GM23338 (cell line): Measurements from ENCODE around the gene C17orf107. TPM values are rescaled to one million over a fixed set of nuclear protein-coding genes. Genes with fewer than 3 reads are reported as not detected.

ENCODE experiments used
- ATAC-seq: fragments of 200-7000 bp; cut with Tn5 transposase; 3 replicates; pipeline ENCODE4 v1.9.1; 2020
- DNase-seq: peaks from one replicate; pipeline ENCODE4 v3.0.0-alpha.2; 2015; ENCODE audit warnings: low spot score
- H2AFZ ChIP-seq: fragments of 200-600 bp; sonication (generic); 2 replicates; pipeline ENCODE4 v1.8.0; 2016; ENCODE audit warnings: antibody characterized with exemption, mild to moderate bottlenecking, moderate library complexity
- H3F3A ChIP-seq: fragments of 200-600 bp; sonication (generic); replicated peaks from 2 replicates; pipeline ENCODE4 v1.8.0; 2017; ENCODE audit warnings: antibody characterized with exemption, mixed run types, low read depth
- H3K27ac ChIP-seq: fragments of 200-600 bp; sonication (generic); 2 replicates; pipeline ENCODE4 v1.6.1; 2016; ENCODE audit warnings: low read depth
- H3K27me3 ChIP-seq: fragments of 200-600 bp; sonication (generic); 2 replicates; pipeline ENCODE4 v1.8.0; 2016; ENCODE audit warnings: mild to moderate bottlenecking, mixed run types, moderate library complexity; ENCODE audit not compliant: insufficient read depth
- H3K36me3 ChIP-seq: fragments of 200-600 bp; sonication (generic); 2 replicates; pipeline ENCODE4 v1.8.0; 2016; ENCODE audit warnings: mild to moderate bottlenecking; ENCODE audit not compliant: insufficient read depth
- H3K4me1 ChIP-seq: fragments of 200-600 bp; sonication (generic); 2 replicates; pipeline ENCODE4 v1.8.0; 2016; ENCODE audit warnings: mild to moderate bottlenecking, moderate library complexity; ENCODE audit not compliant: insufficient read depth
- H3K4me2 ChIP-seq: fragments of 200-600 bp; sonication (generic); 2 replicates; pipeline ENCODE4 v1.7.1; 2017; ENCODE audit warnings: mixed run types
- H3K4me3 ChIP-seq: fragments of 200-600 bp; sonication (generic); 2 replicates; pipeline ENCODE4 v1.6.1; 2016; ENCODE audit warnings: mixed run types
- H3K79me2 ChIP-seq: fragments of 200-600 bp; sonication (generic); replicated peaks from 2 replicates; pipeline ENCODE4 v1.8.0; 2017; ENCODE audit warnings: mild to moderate bottlenecking; ENCODE audit not compliant: insufficient read depth
- H3K9me2 ChIP-seq: fragments of 200-600 bp; sonication (generic); 2 replicates; pipeline ENCODE4 v1.8.0; 2017; ENCODE audit not compliant: insufficient read depth
- H4K20me1 ChIP-seq: fragments of 200-600 bp; sonication (generic); replicated peaks from 2 replicates; pipeline ENCODE4 v1.8.0; 2017; ENCODE audit warnings: mild to moderate bottlenecking; ENCODE audit not compliant: insufficient read depth
- H3K27ac Mint-ChIP-seq: 2 replicates; pipeline ENCODE4 v1.8.0; 2020; ENCODE audit warnings: inconsistent platforms, mild to moderate bottlenecking, moderate library complexity, mixed read lengths
- H3K27me3 Mint-ChIP-seq: 3 replicates; pipeline ENCODE4 v1.8.0; 2022; ENCODE audit warnings: low read depth, mild to moderate bottlenecking, moderate library complexity, mixed read lengths, inconsistent platforms; ENCODE audit not compliant: insufficient read depth, poor library complexity
- H3K36me3 Mint-ChIP-seq: 3 replicates; pipeline ENCODE4 v1.8.0; 2021; ENCODE audit warnings: low read depth, mild to moderate bottlenecking, inconsistent platforms, moderate library complexity, mixed read lengths
- H3K4me1 Mint-ChIP-seq: 3 replicates; pipeline ENCODE4 v1.8.0; 2020; ENCODE audit warnings: mild to moderate bottlenecking, inconsistent platforms, mixed read lengths
- H3K4me3 Mint-ChIP-seq: 3 replicates; pipeline ENCODE4 v1.8.0; 2021; ENCODE audit warnings: moderate library complexity, mild to moderate bottlenecking, inconsistent platforms, mixed read lengths
- H3K9me3 Mint-ChIP-seq: 3 replicates; pipeline ENCODE4 v1.8.0; 2020; ENCODE audit warnings: moderate library complexity, mild to moderate bottlenecking, inconsistent platforms, mixed read lengths
- CTCF ChIP-seq, 2 experiments: fragments of 200-600 bp in 1 of 2; sonication (generic) in 1 of 2; conservative IDR thresholded peaks; 2 replicates each; pipeline versions ENCODE4 v1.5.1 to v1.6.1; 2016 to 2017; ENCODE audit warnings: antibody characterized with exemption in 2 of 2, low read depth in 2 of 2, mild to moderate bottlenecking in 2 of 2, moderate library complexity in 1 of 2
- ETS1 ChIP-seq: IDR thresholded peaks from 2 replicates; pipeline ENCODE4 v1.6.1; 2016; ENCODE audit warnings: antibody characterized with exemption
- EZH2 ChIP-seq: fragments of 200-600 bp; sonication (generic); IDR thresholded peaks from one replicate; pipeline ENCODE4 v1.8.0; 2017; ENCODE audit warnings: antibody characterized with exemption, mild to moderate bottlenecking, low read depth; ENCODE audit not compliant: unreplicated experiment
- REST ChIP-seq: IDR thresholded peaks from one replicate; pipeline ENCODE4 v1.6.1; 2018; ENCODE audit warnings: antibody characterized with exemption; ENCODE audit not compliant: unreplicated experiment
- STAT1 ChIP-seq: IDR thresholded peaks from one replicate; pipeline ENCODE4 v1.6.1; 2016; ENCODE audit warnings: antibody characterized with exemption; ENCODE audit not compliant: unreplicated experiment
- ZNF114 ChIP-seq: fragments of 250-450 bp; sonication (Bioruptor Pico); IDR thresholded peaks from 2 replicates; pipeline ENCODE4 v1.5.0; 2020; ENCODE audit warnings: mild to moderate bottlenecking, moderate library complexity
- ZNF331 ChIP-seq: fragments of 250-450 bp; sonication (Bioruptor Pico); IDR thresholded peaks from 2 replicates; pipeline ENCODE4 v1.5.0; 2020; ENCODE audit warnings: low read depth, mild to moderate bottlenecking, moderate library complexity
- polyA plus RNA-seq: library from polyadenylated mRNA; unstranded; fragments of >200 nt; fragmentation: Nextera tagmentation; extraction: Ambion mirVana; gene quantifications from 2 replicates; pipeline ENCODE4 v1.2.1, GENCODE V29; 2016
- total RNA-seq: library from RNA; depleted of rRNA; stranded (reverse); fragments of >200 nt; shearing (Covaris generic); gene quantifications from 2 replicates; pipeline ENCODE4 v1.2.3, GENCODE V29; 2014; rRNA removed

Gene C17orf107
- total and polyA plus RNA-seq, 2 experiments from 2014 or later, result 1.9 to 5.9 TPM

- Histone ChIP-seq H3K36me3 (peaks cover 4% of the 10 kb centered on the region; the same call in 1 of the 2 replicates), H3K9me2 (no peaks in the 10 kb centered on the region), H3K4me1 (peaks cover 21% of the 10 kb centered on the region), H3K4me3 (peak overlapping the region; percentile 96), H4K20me1 (peaks cover 5% of the 10 kb centered on the region), H3F3A (peaks cover 9% of the 10 kb centered on the region), H3K27ac (peak overlapping the region; percentile 96; the same call in 1 of the 2 replicates), H3K4me2 (peak overlapping the region; percentile 96), H2AFZ (no peak overlapping the region), H3K79me2 (peaks cover 18% of the 10 kb centered on the region), H3K27me3 (no peaks in the 10 kb centered on the region)
- TF ChIP-seq EZH2 (no peak), REST (no peak), STAT1 (no peak), ZNF331 (CRISPR knock-in tag) (no peak), ZNF114 (CRISPR knock-in tag) (no peak), CTCF (conservative IDR thresholded peaks at IDR 0.05; ENCODE audit: low read depth in 2 of 2) (no peak), ETS1 (no peak)
- peaks cover 4% of the 10 kb centered on the region; the same call in 2 of the 3 replicates for H3K9me3 Mint-ChIP-seq
- peaks cover 18% of the 10 kb centered on the region for H3K27me3 Mint-ChIP-seq
- H3K4me1 Mint-ChIP-seq, result peaks cover 30% of the 10 kb centered on the region
- ATAC-seq (no peak), DNase-seq (no peak)
- peaks cover 19% of the 10 kb centered on the region for H3K36me3 Mint-ChIP-seq
- no peak overlapping the region for H3K27ac Mint-ChIP-seq
- H3K4me3 Mint-ChIP-seq, result peak overlapping the region; percentile 88
These were observed 52.1 kb downstream of the C17orf107 start for GRCh38 chr17:4951486-4951885.

Other genes with a start within 250 kb of the C17orf107 start
- gene PELP1, start 195.4 kb upstream of the C17orf107 start, total RNA-seq, result 91.0 and 123 TPM in 2 replicates
- 39.4 and 41.1 TPM in 2 replicates for gene PELP1, start 195.4 kb upstream of the C17orf107 start, polyA plus RNA-seq
- 23.0 and 45.0 TPM in 2 replicates for gene ARRB2, start 188.9 kb upstream of the C17orf107 start, total RNA-seq
- 37.3 and 39.5 TPM in 2 replicates for gene ARRB2, start 188.9 kb upstream of the C17orf107 start, polyA plus RNA-seq
- gene MED11, start 168.1 kb upstream of the C17orf107 start, total RNA-seq, result 15.5 and 16.7 TPM in 2 replicates
- gene MED11, start 168.1 kb upstream of the C17orf107 start, polyA plus RNA-seq, result 32.8 and 33.3 TPM in 2 replicates
- gene ZMYND15, start 159.7 kb upstream of the C17orf107 start, total RNA-seq, result 1.4 TPM in 1 of 2 replicates, not detected in the other
- gene ZMYND15, start 159.7 kb upstream of the C17orf107 start, polyA plus RNA-seq, result 0.21 and 0.32 TPM in 2 replicates
- gene CXCL16, start 159.6 kb upstream of the C17orf107 start, total RNA-seq, result 4.1 and 6.8 TPM in 2 replicates
- 3.7 and 4.0 TPM in 2 replicates for gene CXCL16, start 159.6 kb upstream of the C17orf107 start, polyA plus RNA-seq
- gene TM4SF5, start 127.7 kb upstream of the C17orf107 start, total RNA-seq, result not detected in 2 replicates
- gene TM4SF5, start 127.7 kb upstream of the C17orf107 start, polyA plus RNA-seq, result not detected in 2 replicates
- gene VMO1, start 113.2 kb upstream of the C17orf107 start, total RNA-seq, result 0.38 TPM in 1 of 2 replicates, not detected in the other
- 0.40 and 0.47 TPM in 2 replicates for gene VMO1, start 113.2 kb upstream of the C17orf107 start, polyA plus RNA-seq
- gene GLTPD2, start 110.6 kb upstream of the C17orf107 start, total RNA-seq, result 1.3 TPM in 1 of 2 replicates, not detected in the other
- gene GLTPD2, start 110.6 kb upstream of the C17orf107 start, polyA plus RNA-seq, result 0.33 and 0.47 TPM in 2 replicates
- 266 and 302 TPM in 2 replicates for gene PSMB6, start 103.4 kb upstream of the C17orf107 start, total RNA-seq
- gene PSMB6, start 103.4 kb upstream of the C17orf107 start, polyA plus RNA-seq, result 465 and 502 TPM in 2 replicates
- gene PLD2, start 92.4 kb upstream of the C17orf107 start, total RNA-seq, result 49.9 and 55.9 TPM in 2 replicates
- gene PLD2, start 92.4 kb upstream of the C17orf107 start, polyA plus RNA-seq, result 20.2 and 22.1 TPM in 2 replicates
- 42.1 and 54.9 TPM in 2 replicates for gene MINK1, start 66.2 kb upstream of the C17orf107 start, total RNA-seq
- gene MINK1, start 66.2 kb upstream of the C17orf107 start, polyA plus RNA-seq, result 17.3 and 19.4 TPM in 2 replicates
- gene CHRNE, start 3.6 kb downstream of the C17orf107 start, total RNA-seq, result 0.23 and 1.2 TPM in 2 replicates
- 0.24 and 0.50 TPM in 2 replicates for gene CHRNE, start 3.6 kb downstream of the C17orf107 start, polyA plus RNA-seq
- not detected in 2 replicates for gene GP1BA, start 32.7 kb downstream of the C17orf107 start, total RNA-seq
- gene GP1BA, start 32.7 kb downstream of the C17orf107 start, polyA plus RNA-seq, result 0.14 and 0.24 TPM in 2 replicates
- 70.4 and 73.6 TPM in 2 replicates for gene SLC25A11, start 40.5 kb downstream of the C17orf107 start, total RNA-seq
- 35.7 and 37.8 TPM in 2 replicates for gene SLC25A11, start 40.5 kb downstream of the C17orf107 start, polyA plus RNA-seq
- 84.4 and 87.0 TPM in 2 replicates for gene RNF167, start 40.7 kb downstream of the C17orf107 start, total RNA-seq
- 60.1 and 61.2 TPM in 2 replicates for gene RNF167, start 40.7 kb downstream of the C17orf107 start, polyA plus RNA-seq
- gene PFN1, start 49.0 kb downstream of the C17orf107 start, total RNA-seq, result 1,702 and 2,002 TPM in 2 replicates
- gene PFN1, start 49.0 kb downstream of the C17orf107 start, polyA plus RNA-seq, result 3,646 and 3,709 TPM in 2 replicates
- gene ENO3, start 51.6 kb downstream of the C17orf107 start, total RNA-seq, result 8.9 and 12.1 TPM in 2 replicates
- 19.6 and 25.5 TPM in 2 replicates for gene ENO3, start 51.6 kb downstream of the C17orf107 start, polyA plus RNA-seq
- gene SPAG7, start 68.3 kb downstream of the C17orf107 start, total RNA-seq, result 77.9 and 85.3 TPM in 2 replicates
- 226 and 242 TPM in 2 replicates for gene SPAG7, start 68.3 kb downstream of the C17orf107 start, polyA plus RNA-seq
- 3.3 and 4.4 TPM in 2 replicates for gene CAMTA2, start 88.1 kb downstream of the C17orf107 start, total RNA-seq
- gene CAMTA2, start 88.1 kb downstream of the C17orf107 start, polyA plus RNA-seq, result 8.7 and 10.1 TPM in 2 replicates
- gene INCA1, start 98.0 kb downstream of the C17orf107 start, total RNA-seq, result 2.1 TPM in 1 of 2 replicates, not detected in the other
- 1.1 and 1.3 TPM in 2 replicates for gene INCA1, start 98.0 kb downstream of the C17orf107 start, polyA plus RNA-seq
- gene KIF1C, start 98.4 kb downstream of the C17orf107 start, total RNA-seq, result 56.4 and 61.4 TPM in 2 replicates
- gene KIF1C, start 98.4 kb downstream of the C17orf107 start, polyA plus RNA-seq, result 13.5 and 16.8 TPM in 2 replicates
- 0.63 and 1.3 TPM in 2 replicates for gene SLC52A1, start 135.9 kb downstream of the C17orf107 start, total RNA-seq
- 0.21 and 0.50 TPM in 2 replicates for gene SLC52A1, start 135.9 kb downstream of the C17orf107 start, polyA plus RNA-seq
- gene ZFP3, start 178.9 kb downstream of the C17orf107 start, total RNA-seq, result 0.93 and 1.6 TPM in 2 replicates
- gene ZFP3, start 178.9 kb downstream of the C17orf107 start, polyA plus RNA-seq, result 0.55 and 0.97 TPM in 2 replicates
- 24.1 and 24.8 TPM in 2 replicates for gene ZNF232, start 212.3 kb downstream of the C17orf107 start, total RNA-seq
- 21.5 and 24.9 TPM in 2 replicates for gene ZNF232, start 212.3 kb downstream of the C17orf107 start, polyA plus RNA-seq
- gene USP6, start 216.5 kb downstream of the C17orf107 start, total RNA-seq, result 0.94 and 1.1 TPM in 2 replicates
- gene USP6, start 216.5 kb downstream of the C17orf107 start, polyA plus RNA-seq, result 1.3 and 1.7 TPM in 2 replicates